Umbilical cord (tissue), 2 donors: ENCODE data around the gene MMP2. TPM values are rescaled to one million over a fixed set of nuclear protein-coding genes. Genes with fewer than 3 reads are reported as not detected.
A peak's percentile ranks its signal among the peaks of the same experiment; 100 is the strongest.

Experiments
- DNase-seq: peaks from one replicate; pipeline ENCODE4 v3.0.0-alpha.2; 2015; ENCODE audit warnings: low spot score
- total RNA-seq: library from RNA; depleted of rRNA; stranded (reverse); fragments of >200 nt; gene quantifications from one replicate; pipeline ENCODE4 v1.2.3, GENCODE V29; 2014; ENCODE audit warnings: low replicate concordance; ENCODE audit not compliant: insufficient read depth

MMP2 gene
- total RNA-seq, 1 donor from 2014 or later: 175 TPM

DNA sequence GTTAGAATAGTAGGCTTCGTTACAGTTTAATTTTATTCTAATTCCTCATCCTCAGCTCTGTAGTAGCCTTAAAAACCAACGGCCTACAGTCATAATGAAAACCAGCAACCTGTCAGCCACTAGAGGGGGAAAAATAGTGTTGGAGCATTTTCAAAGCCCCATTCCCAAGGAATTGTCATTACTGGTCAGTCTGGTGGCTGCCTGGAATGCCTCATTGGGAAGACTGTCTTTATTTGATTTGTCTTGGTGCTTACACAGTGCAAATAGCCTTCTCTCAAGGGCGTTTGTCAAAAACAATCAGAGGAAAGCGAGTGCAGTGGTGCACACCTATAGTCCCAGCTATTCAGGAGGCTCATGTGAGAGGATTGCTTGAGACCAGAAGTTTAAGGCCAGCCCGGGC is 34.6 kb downstream of the MMP2 start:
- no peak for DNase-seq

DNA sequence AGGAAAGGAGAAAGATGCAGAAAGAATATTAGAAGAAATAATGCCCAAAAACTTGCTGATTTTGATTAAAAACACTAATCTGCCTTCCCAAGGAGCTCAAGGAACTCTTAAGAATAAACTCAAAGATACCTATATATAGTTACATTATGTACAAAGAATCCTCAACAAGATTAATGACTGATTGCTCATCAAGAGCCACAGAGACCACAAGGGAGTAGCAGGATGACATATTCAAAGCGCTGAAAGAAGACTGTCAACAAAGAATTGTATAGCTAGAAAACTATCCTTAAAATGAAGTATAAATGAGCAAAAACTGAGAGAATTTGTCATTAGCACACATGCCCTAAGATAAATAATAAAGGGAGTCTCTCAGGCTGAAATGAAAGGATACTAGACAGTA is 36.1 kb downstream of the MMP2 start:
- no peak for DNase-seq

DNA sequence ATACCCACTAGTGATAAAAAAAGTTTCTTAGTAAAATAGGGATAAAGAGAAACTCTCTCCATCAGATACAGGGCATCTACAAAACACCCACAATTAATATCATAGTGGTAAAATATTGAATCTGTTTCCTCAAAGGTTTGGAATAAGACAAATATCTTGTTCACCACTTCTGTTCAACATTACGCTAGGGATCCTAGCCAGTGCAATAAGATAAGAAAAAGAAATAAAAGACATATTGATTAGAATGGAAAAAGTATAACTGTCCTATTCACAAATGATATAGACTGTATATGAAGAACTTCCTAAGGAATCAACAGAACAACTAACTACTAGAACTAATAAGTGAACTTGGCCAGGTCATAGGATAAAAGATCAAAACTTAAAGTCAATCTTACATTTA is 42.8 kb downstream of the MMP2 start:
- DNase-seq: no peak

DNA sequence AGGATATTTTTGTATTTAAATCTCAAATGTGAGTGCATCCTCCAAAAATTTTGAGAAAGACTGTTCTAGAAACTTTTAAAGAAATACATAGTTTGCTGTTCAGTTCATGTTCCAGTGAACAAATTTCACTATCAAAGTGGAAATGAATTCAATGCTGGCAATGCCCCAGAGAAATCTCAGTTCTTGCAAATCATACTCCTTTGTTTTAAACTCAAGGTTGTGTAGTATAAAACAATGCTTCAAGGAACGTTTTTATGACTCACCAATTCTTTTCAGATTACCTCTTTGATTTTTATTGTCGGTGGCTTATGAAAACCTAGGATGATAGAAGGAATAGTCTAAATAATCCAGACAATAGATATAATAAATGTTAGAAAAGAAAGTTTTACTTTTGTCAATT is 47.4 kb downstream of the MMP2 start:
- no peak for DNase-seq

- DNase-seq: no peak
Measured at GRCh38 chr16:55527885-55528284, 48.9 kb downstream of the MMP2 start.

DNA sequence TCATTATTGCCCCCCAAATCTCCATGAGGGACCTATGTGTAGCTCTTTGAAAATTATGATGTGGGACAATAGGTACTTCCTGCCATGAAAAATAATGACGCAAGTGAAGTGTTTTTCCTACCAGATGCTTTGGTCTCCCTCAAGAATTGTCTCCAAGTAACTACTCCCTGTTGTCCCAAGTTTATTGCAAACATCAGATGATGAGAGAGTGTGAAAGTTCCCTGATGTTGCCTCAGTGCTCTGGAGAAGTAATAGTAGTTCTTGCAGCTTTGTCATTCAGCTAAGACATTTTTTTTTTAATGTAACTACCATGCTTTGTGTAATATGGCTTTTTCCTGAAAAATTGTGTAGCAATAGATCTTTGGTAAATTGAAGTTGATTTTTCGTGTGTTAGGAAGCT is 50.0 kb downstream of the MMP2 start:
- DNase-seq: no peak

DNA sequence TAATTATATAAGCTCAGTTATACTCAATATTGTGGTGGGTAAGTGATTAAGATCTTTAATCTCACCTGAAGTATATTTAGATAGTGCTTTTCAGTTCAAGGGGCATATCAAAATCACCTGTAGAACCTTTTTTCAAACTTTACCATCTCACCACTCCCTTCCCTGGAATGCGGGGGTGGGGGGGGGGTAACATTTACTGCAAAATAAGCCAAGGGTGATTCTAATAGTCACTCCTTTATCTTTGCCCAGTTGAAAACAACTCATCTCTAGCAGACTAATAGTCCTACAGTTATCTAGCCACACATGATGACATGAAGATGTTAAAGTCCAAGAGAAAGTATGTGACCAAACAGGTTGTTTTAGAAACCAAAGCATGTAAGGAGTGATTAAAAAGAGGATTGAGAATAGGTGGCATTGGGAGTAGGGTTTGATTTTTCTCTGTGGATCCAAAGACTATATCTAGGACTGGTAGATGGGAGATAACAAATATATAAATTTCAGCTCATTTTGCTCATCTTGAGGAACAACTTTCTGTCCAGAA is 51.4 kb downstream of the MMP2 start:
- DNase-seq: peak; percentile 15

- no peak for DNase-seq
Measured at GRCh38 chr16:55532227-55532626, 53.2 kb downstream of the MMP2 start.

GRCh38 chr16:55534756-55535155 is 55.8 kb downstream of the MMP2 start:
- DNase-seq: peak; percentile 93

- no peak for DNase-seq
Measured at GRCh38 chr16:55539049-55539448, 60.1 kb downstream of the MMP2 start.

DNA sequence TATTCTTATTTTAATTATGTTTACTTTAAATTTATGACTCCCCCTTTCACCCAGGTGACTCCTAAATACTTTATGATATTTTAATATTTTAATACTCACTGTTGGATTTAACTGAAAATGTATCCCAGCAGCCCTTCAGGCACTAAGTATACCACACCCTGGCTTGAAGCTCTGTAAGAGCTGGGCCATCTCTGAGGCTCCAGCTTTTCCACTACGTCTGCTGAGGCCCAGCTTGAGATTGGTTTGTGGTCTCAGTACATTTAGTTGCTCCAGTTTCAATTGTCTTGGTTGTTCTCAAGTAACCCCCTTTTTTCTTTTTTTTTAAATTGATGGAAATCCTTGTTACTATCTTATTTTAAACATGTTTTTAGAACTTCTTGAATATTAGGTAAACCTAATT is 60.5 kb downstream of the MMP2 start:
- DNase-seq: no peak

DNA sequence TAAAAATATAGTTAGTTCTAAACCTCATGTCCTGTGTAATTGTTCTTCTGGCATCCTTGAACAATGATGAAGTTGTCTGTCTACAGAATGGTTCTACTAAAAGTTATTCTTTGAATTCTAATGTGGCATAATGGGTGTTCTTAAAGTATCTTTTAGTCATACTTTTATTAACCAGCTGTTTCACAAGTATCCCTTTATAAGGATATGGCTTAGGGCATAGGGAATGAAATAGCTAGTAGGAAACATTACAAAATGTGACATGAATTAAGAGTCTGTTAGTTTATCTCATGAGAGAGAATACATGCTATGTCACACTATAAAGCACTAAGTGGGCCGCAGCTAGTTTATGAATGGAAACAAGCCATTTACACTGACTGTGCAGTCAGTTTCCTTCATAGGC is 61.2 kb downstream of the MMP2 start:
- DNase-seq: no peak

DNA sequence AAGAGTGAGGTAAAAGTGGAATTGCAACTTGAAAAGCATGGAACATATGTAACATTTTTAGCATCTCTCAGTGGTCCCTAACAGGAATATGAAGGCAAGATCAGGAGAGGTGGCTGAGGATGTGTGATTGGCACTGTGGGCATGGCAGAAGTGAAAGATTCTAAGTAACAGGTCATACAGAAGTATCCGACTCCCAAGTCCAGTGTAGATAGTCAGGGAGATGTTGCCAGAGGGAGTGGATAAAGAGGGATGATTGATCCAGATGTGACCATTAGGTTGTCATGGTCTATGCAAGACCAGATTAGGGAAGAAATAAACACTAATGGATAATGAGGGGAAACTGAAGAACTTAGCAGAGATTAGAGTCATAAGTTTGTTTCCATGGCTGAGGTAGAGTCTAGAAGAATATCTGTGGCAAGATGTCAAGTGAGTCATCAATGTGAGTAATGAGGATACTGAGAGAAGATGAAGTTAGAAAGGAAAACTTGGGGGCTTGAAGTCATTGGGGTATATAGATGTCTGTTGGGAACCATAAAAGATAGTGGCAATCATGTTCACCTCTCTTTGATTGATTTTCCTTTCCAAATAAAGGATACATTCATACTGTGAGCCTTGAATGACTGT is 63.6 kb downstream of the MMP2 start:
- DNase-seq: peak; percentile 59

- DNase-seq: peak; percentile 72
Measured at GRCh38 chr16:55543472-55543871, 64.5 kb downstream of the MMP2 start.

DNA sequence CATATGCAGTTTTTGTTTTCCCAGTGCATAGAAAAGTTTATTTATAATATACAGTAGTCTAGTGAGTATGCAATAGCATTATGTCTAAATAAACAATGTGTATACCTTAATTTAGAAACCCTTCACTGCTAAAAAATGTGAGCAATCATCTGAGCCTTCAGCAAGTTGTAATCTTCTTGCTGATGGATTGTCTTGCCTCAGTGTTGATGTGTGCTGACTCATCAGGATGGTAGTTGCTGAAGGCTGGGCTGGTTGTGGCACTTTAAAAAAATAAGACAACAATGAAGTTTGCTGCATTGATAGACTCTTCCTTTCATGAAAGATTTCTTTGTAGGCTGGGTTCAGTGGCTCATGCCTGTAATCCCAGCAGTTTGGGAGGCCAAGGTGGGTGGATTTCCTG is 73.6 kb downstream of the MMP2 start:
- no peak for DNase-seq

GRCh38 chr16:55555436-55555835 is 76.4 kb downstream of the MMP2 start:
- no peak for DNase-seq

Other genes starting within 250 kb of the MMP2 start
- not detected for gene IRX6, start 155.0 kb upstream of the MMP2 start, total RNA-seq
- gene LPCAT2, start 29.9 kb downstream of the MMP2 start, total RNA-seq: 47.7 TPM
- gene CAPNS2, start 87.5 kb downstream of the MMP2 start, total RNA-seq: 21.4 TPM
- 2.6 TPM for gene SLC6A2, start 176.8 kb downstream of the MMP2 start, total RNA-seq